ENCODE results near the gene KCNB1.

GRCh38 chr20:49446808-49447207 lies 35.7 kb downstream of the KCNB1 start:
- no peak for TF ChIP-seq CTCF (IDR thresholded peaks at IDR 0.05; ENCODE audit: low read depth, low read length)
- TF ChIP-seq, protein P1, sequence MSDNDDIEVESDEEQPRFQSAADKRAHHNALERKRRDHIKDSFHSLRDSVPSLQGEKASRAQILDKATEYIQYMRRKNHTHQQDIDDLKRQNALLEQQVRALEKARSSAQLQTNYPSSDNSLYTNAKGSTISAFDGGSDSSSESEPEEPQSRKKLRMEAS (IDR thresholded peaks at IDR 0.05; ENCODE audit: low read depth, low read length), result no peak
- no peak for TF ChIP-seq MYC (IDR thresholded peaks at IDR 0.05; ENCODE audit: low read depth, low read length)
- TF ChIP-seq POLR2A (IDR thresholded peaks at IDR 0.05; ENCODE audit: extremely low read depth, insufficient read length), result no peak

All from NB4 (cell line).